Spleen (tissue), 11 donors: ENCODE measurements around the gene UBR4. TPM values are rescaled to one million over a fixed set of nuclear protein-coding genes. Genes with fewer than 3 reads are reported as not detected.

Experiments used
- DNase-seq: peaks from one replicate; pipeline ENCODE4 v3.0.0-alpha.2; 2020
- H3K27ac ChIP-seq, 8 donors: fragments of 200-600 bp; sonication (generic) in 7 of 8; 1 replicate in 4 of 8; 2 replicates in 4 of 8; pipeline versions ENCODE4 v1.5.0 to v1.8.0; 2016 to 2021; ENCODE audit warnings: inconsistent platforms in 4 of 8, mild to moderate bottlenecking in 4 of 8, moderate library complexity in 1 of 8
- H3K27me3 ChIP-seq, 7 donors: fragments of 200-600 bp; sonication (generic) in 6 of 7; replicated peaks in 1 of 7; 1 replicate in 4 of 7; 2 replicates in 3 of 7; pipeline versions ENCODE4 v1.5.0 to v1.8.0; 2016 to 2021; ENCODE audit warnings: inconsistent platforms in 3 of 7, mild to moderate bottlenecking in 1 of 7
- H3K36me3 ChIP-seq, 6 donors: fragments of 200-600 bp; sonication (generic) in 5 of 6; 1 replicate in 4 of 6; 2 replicates in 2 of 6; pipeline versions ENCODE4 v1.5.0 to v1.8.0; 2016 to 2021; ENCODE audit warnings: inconsistent platforms in 2 of 6
- H3K4me1 ChIP-seq, 6 donors: fragments of 200-600 bp; sonication (generic) in 5 of 6; 1 replicate in 3 of 6; 2 replicates in 3 of 6; pipeline versions ENCODE4 v1.5.0 to v1.8.0; 2016 to 2021; ENCODE audit warnings: inconsistent platforms in 3 of 6
- H3K4me3 ChIP-seq, 8 donors: fragments of 200-600 bp; sonication (generic) in 7 of 8; 1 replicate in 4 of 8; 2 replicates in 4 of 8; pipeline versions ENCODE4 v1.5.0 to v1.8.0; 2016 to 2021; ENCODE audit warnings: inconsistent platforms in 4 of 8, mild to moderate bottlenecking in 4 of 8, moderate library complexity in 2 of 8
- H3K9me3 ChIP-seq, 8 donors: fragments of 200-600 bp; sonication (generic) in 7 of 8; 1 replicate in 4 of 8; 2 replicates in 4 of 8; pipeline versions ENCODE4 v1.5.0 to v1.8.0; 2016 to 2021; ENCODE audit warnings: inconsistent platforms in 4 of 8
- CTCF ChIP-seq, 11 experiments: fragments of 200-600 bp in 7 of 11; fragments of 450-650 bp in 4 of 11; sonication (generic) in 4 of 11; IDR thresholded peaks in 8 of 11; conservative IDR thresholded peaks in 3 of 11; 1 replicate in 7 of 11; 2 replicates in 4 of 11; pipeline versions ENCODE4 v1.4.0 to v1.8.0; 2016 to 2021; ENCODE audit warnings: antibody characterized with exemption in 11 of 11, inconsistent platforms in 4 of 11, mild to moderate bottlenecking in 1 of 11
- POLR2A ChIP-seq, 3 donors: fragments of 450-650 bp; IDR thresholded peaks; one replicate each; pipeline ENCODE4 v1.5.1; 2017; ENCODE audit warnings: antibody characterized with exemption in 3 of 3, mild to moderate bottlenecking in 1 of 3
- POLR2AphosphoS5 ChIP-seq, 3 donors: sonication (generic); formaldehyde crosslinking; IDR thresholded peaks; one replicate each; pipeline ENCODE4 v1.5.1; 2017; ENCODE audit warnings: antibody characterized with exemption in 3 of 3
- WGBS, 5 donors: extraction: QIAGEN DNeasy Blood & Tissue Kit in 3 of 5; methylation state at CpG; one replicate each; pipeline versions ENCODE4 v1.1.5 to v1.1.7; 2013 to 2018; 5-methylcytosine and 5-hydroxymethylcytosine counted together
- intact Hi-C: fragments of 100-400 bp; cut with DNase I; formaldehyde crosslinking; loops from one replicate; pipeline ENCODE4 v1.15.0; 2023; ENCODE audit warnings: low total_unique reads
- polyA plus RNA-seq, 3 donors: library from polyadenylated mRNA; stranded (reverse); fragments of 200-250 nt; gene quantifications; one replicate each; pipeline ENCODE4 v1.2.1, GENCODE V29; 2013
- total RNA-seq, 7 donors: library from RNA; depleted of rRNA in 3 of 7; stranded (reverse); fragments of >200 nt in 3 of 7; fragmentation: NEBNext Ultra II Directional in 4 of 7; extraction: Animal tissue kit (Norgen Biotek cat#: 25700) in 4 of 7; gene quantifications; one replicate each; pipeline versions ENCODE4 v1.1.0 to v1.2.1, GENCODE V29; 2016 to 2021
- donor health status: healthy with polysubstance abuse.
- donor health status: DM: no; HTN: no; CAD: no; lungs with moderate emphysema.
- donor health status: DM: no; HTN: no; CAD: no.
- donor health status: Bipolar disorder and iron deficiency.
- donor health status: healthy.
- donor health status: DM: no; HTN: no; CAD: no.
- donor health status: DM: yes; HTN: yes; CAD: no.

Gene UBR4
- total and polyA plus RNA-seq, 10 donors, result 72.5 to 184 (median 149) TPM

GRCh38 chr1:19255288-19255687, 45.2 kb upstream of the UBR4 start:
- Histone ChIP-seq H3K27ac (no peak overlapping the region), H3K4me3 (no peak overlapping the region), H3K27me3 (no peaks in the 10 kb centered on the region), H3K9me3 (no peaks in the 10 kb centered on the region), H3K36me3 (peaks cover 0 to 60% (median 51%) of the 10 kb centered on the region in 6 donors), H3K4me1 (peaks cover 20 to 56% (median 32%) of the 10 kb centered on the region in 6 donors)
- TF ChIP-seq POLR2A (IDR thresholded peaks at IDR 0.05), result no peak
- TF ChIP-seq POLR2AphosphoS5 (IDR thresholded peaks at IDR 0.05), result no peak
- no peak for TF ChIP-seq CTCF (IDR thresholded peaks at IDR 0.05 in 8 of 11, conservative IDR thresholded peaks at IDR 0.05 in 3 of 11)
- DNase-seq, result no peak
- intact Hi-C loops, result no loop called here
- WGBS, 5 donors, result 83 to 93% (median 87%) methylated on average over 4 of the region's 4 CpGs

GRCh38 chr1:19254416-19254815, 44.4 kb upstream of the UBR4 start:
- Histone ChIP-seq H3K4me3 (no peak overlapping the region), H3K27ac (no peak overlapping the region), H3K36me3 (peaks cover 0 to 51% (median 42%) of the 10 kb centered on the region in 6 donors), H3K4me1 (peaks cover 21 to 58% (median 40%) of the 10 kb centered on the region in 6 donors), H3K27me3 (no peaks in the 10 kb centered on the region), H3K9me3 (no peaks in the 10 kb centered on the region)
- TF ChIP-seq POLR2AphosphoS5 (IDR thresholded peaks at IDR 0.05) (no peak), CTCF (IDR thresholded peaks at IDR 0.05 in 8 of 11, conservative IDR thresholded peaks at IDR 0.05 in 3 of 11) (no peak), POLR2A (IDR thresholded peaks at IDR 0.05) (no peak)
- intact Hi-C loops, result no loop called here
- DNase-seq, result no peak

- H3K4me1 ChIP-seq, result peaks cover 21 to 68% (median 43%) of the 10 kb centered on the region in 6 donors
- TF ChIP-seq POLR2A (IDR thresholded peaks at IDR 0.05) (no peak), POLR2AphosphoS5 (IDR thresholded peaks at IDR 0.05) (peak; percentile 82 to 94 (median 87)), CTCF (IDR thresholded peaks at IDR 0.05 in 8 of 11, conservative IDR thresholded peaks at IDR 0.05 in 3 of 11) (peak in 4 of 11 experiments; percentile 6 to 24 (median 22))
- peak; percentile 97 for DNase-seq
- H3K4me3 ChIP-seq, result peak within 1 kb of the TSS; percentile 80 to 98 (median 97)
- H3K9me3 ChIP-seq, result no peaks in the 10 kb centered on the region
- H3K27ac ChIP-seq, result peak within 1 kb of the TSS; percentile 93 to 99 (median 96)
- intact Hi-C loops, result no loop called here
- peaks cover 0 to 41% (median 14%) of the 10 kb centered on the region in 6 donors for H3K36me3 ChIP-seq
- WGBS, 5 donors, result 0 to 1% (median 0%) methylated on average over 49 to 81 of the region's 81 CpGs
- no peaks in the 10 kb centered on the region for H3K27me3 ChIP-seq
Measured at GRCh38 chr1:19251305-19252196, 41.5 kb upstream of the UBR4 start, which contains the start of the genes EMC1 and MRTO4. Gene EMC1 (minus strand): TSS chr1:19251524. CDS start chr1:19251509, 15 bp downstream. Gene MRTO4 (plus strand): TSS chr1:19251805. CDS start chr1:19251836, 31 bp downstream.
